ENCODE data around the gene OPN1SW. TPM values are rescaled to one million over a fixed set of nuclear protein-coding genes. Genes with fewer than 3 reads are reported as not detected.

The OPN1SW gene
- total RNA-seq, 2 experiments from 2014 or later: not detected

DNA sequence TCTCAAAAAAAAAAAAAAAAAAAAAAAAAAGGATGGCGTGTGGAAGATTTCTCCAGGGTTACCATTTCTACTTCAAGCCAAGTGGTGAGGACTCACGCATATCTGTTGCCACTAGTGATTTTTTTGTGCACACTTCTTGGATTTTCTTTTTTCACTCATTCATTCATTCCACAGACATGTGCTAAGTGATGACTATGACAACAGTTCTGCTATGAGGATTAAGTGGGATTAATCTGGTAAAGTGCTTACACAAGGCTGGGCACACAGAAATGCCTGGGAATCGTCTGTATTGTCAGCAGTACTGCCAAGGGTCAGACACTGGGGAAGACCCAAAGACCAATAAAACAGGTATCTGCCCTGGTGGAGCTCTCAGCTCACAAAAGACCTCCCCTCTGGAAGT lies 6.3 kb upstream of the OPN1SW start:
- H3K27me3 Mint-ChIP-seq: no peaks in the 10 kb centered on the region

DNA sequence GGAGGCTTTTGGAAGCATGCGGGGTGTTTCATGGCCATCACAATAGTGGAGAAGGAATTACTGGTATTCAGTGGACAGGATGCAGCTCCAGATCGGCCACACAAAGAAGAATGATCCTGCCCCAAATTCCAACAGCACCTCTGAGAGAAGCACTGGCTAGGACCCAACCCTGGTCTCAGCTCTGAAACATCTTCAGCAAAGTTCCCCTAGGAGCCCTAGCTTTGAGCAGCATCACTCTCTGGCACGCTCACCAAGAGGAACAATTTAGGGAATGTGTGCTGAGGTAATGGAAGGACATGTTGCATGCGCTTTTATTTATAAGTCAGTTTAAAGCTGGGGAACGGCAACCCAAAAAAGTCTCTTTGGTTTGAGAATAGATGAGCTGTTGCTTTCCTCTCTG lies 5.5 kb upstream of the OPN1SW start:
- CTCF ChIA-PET: interaction anchor here (0.6 to 1.5 kb wide), 3 partner anchors 14 to 30 kb away, joined by 3 read pairs; no protein-coding TSS in a partner anchor
- intact Hi-C loops (cut with DNase I, micrococcal nuclease): no loop called here
- Mint-ChIP-seq H3K27ac (no peak overlapping the region), H3K36me3 (ENCODE audit: low read depth) (no peaks in the 10 kb centered on the region), H3K27me3 (no peaks in the 10 kb centered on the region), H3K4me1 (ENCODE audit: low read depth) (no peaks in the 10 kb centered on the region), H3K9me3 (peaks cover 7% of the 10 kb centered on the region), H3K4me3 (no peak overlapping the region)
- ATAC-seq (ENCODE audit: poor library complexity): no peak
- no peaks in the 10 kb centered on the region for H3K36me3 ChIP-seq (ENCODE audit: insufficient read depth, low read length)
- H3K4me3 ChIP-seq (ENCODE audit: low read length): no peak overlapping the region
- no peak overlapping the region for H3K27ac ChIP-seq (ENCODE audit: low read depth in 1 of 2, low read length in 2 of 2)
- POLR2A ChIA-PET: no interaction called here
- no peaks in the 10 kb centered on the region for H3K27me3 ChIP-seq (ENCODE audit: control insufficient read depth in 1 of 2, insufficient read depth in 2 of 2, low read length in 2 of 2)
- H3K4me1 ChIP-seq (ENCODE audit: insufficient read depth, low read length): no peaks in the 10 kb centered on the region
- no peak for DNase-seq
- H3K9me3 ChIP-seq (ENCODE audit: control insufficient read depth in 1 of 2, insufficient read depth in 1 of 2, low read length in 2 of 2): peaks cover 11 to 16% of the 10 kb centered on the region in 2 experiments
- TF ChIP-seq, protein P1, sequence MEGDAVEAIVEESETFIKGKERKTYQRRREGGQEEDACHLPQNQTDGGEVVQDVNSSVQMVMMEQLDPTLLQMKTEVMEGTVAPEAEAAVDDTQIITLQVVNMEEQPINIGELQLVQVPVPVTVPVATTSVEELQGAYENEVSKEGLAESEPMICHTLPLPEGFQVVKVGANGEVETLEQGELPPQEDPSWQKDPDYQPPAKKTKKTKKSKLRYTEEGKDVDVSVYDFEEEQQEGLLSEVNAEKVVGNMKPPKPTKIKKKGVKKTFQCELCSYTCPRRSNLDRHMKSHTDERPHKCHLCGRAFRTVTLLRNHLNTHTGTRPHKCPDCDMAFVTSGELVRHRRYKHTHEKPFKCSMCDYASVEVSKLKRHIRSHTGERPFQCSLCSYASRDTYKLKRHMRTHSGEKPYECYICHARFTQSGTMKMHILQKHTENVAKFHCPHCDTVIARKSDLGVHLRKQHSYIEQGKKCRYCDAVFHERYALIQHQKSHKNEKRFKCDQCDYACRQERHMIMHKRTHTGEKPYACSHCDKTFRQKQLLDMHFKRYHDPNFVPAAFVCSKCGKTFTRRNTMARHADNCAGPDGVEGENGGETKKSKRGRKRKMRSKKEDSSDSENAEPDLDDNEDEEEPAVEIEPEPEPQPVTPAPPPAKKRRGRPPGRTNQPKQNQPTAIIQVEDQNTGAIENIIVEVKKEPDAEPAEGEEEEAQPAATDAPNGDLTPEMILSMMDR (IDR thresholded peaks at IDR 0.05): no peak

More for the DNA sequence above, 6.3 kb upstream of the OPN1SW start:
- no peak for DNase-seq
- H3K9me3 ChIP-seq (ENCODE audit: control insufficient read depth in 1 of 2, insufficient read depth in 1 of 2, low read length in 2 of 2): peaks cover 10 to 11% of the 10 kb centered on the region in 2 experiments
- peaks cover 4% of the 10 kb centered on the region for H3K9me3 Mint-ChIP-seq
- no peaks in the 10 kb centered on the region for H3K36me3 Mint-ChIP-seq (ENCODE audit: low read depth)
- no peak overlapping the region for H3K27ac Mint-ChIP-seq
- no peaks in the 10 kb centered on the region for H3K27me3 ChIP-seq (ENCODE audit: control insufficient read depth in 1 of 2, insufficient read depth in 2 of 2, low read length in 2 of 2)
- TF ChIP-seq, protein P1 (IDR thresholded peaks at IDR 0.05): no peak
- intact Hi-C loops (cut with DNase I, micrococcal nuclease): no loop called here
- H3K4me1 ChIP-seq (ENCODE audit: insufficient read depth, low read length): no peaks in the 10 kb centered on the region
- ChIA-PET CTCF (interaction anchor here (0.7 kb wide), 1 partner anchor 25 kb away, joined by 3 read pairs; no protein-coding TSS in a partner anchor), POLR2A (no interaction called here)
- H3K27ac ChIP-seq (ENCODE audit: low read depth in 1 of 2, low read length in 2 of 2): no peak overlapping the region
- no peak overlapping the region for H3K4me3 Mint-ChIP-seq
- H3K4me3 ChIP-seq (ENCODE audit: low read length): no peak overlapping the region
- no peaks in the 10 kb centered on the region for H3K36me3 ChIP-seq (ENCODE audit: insufficient read depth, low read length)
- no peaks in the 10 kb centered on the region for H3K4me1 Mint-ChIP-seq (ENCODE audit: low read depth)
- ATAC-seq (ENCODE audit: poor library complexity): no peak

DNA sequence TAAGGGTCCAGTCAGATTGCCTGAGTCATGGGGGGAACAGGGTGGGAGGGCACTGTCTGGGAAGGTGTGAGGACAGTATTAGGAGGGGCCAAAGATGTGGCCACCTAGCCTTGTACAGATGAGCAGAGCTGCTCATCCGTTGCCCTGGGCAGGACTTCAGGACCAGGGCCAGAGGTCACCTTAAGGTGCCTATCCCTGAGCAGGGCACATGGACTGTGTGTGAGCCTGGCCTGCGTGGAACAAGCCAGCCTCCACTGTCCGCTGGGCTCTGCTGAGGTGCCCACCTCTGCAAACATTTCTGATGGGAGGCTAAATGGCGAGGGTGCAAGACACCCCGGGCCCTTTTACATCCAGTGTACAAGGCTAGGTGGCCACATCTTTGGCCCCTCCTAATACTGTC lies 3.4 kb upstream of the OPN1SW start:
- H3K36me3 Mint-ChIP-seq (ENCODE audit: low read depth): peaks cover 11% of the 10 kb centered on the region
- H3K27me3 ChIP-seq (ENCODE audit: control insufficient read depth in 1 of 2, insufficient read depth in 2 of 2, low read length in 2 of 2): no peaks in the 10 kb centered on the region
- no peaks in the 10 kb centered on the region for H3K4me1 Mint-ChIP-seq (ENCODE audit: low read depth)
- peaks cover 11 to 16% of the 10 kb centered on the region in 2 experiments for H3K9me3 ChIP-seq (ENCODE audit: control insufficient read depth in 1 of 2, insufficient read depth in 1 of 2, low read length in 2 of 2)
- TF ChIP-seq, protein P1 (IDR thresholded peaks at IDR 0.05): no peak
- no peaks in the 10 kb centered on the region for H3K4me1 ChIP-seq (ENCODE audit: insufficient read depth, low read length)
- H3K36me3 ChIP-seq (ENCODE audit: insufficient read depth, low read length): no peaks in the 10 kb centered on the region
- no peak overlapping the region for H3K27ac Mint-ChIP-seq
- H3K4me3 ChIP-seq (ENCODE audit: low read length): no peak overlapping the region
- ATAC-seq (ENCODE audit: poor library complexity) (no peak), DNase-seq (no peak)
- no peaks in the 10 kb centered on the region for H3K27me3 Mint-ChIP-seq
- ChIA-PET CTCF (no interaction called here), POLR2A (no interaction called here)
- no peak overlapping the region for H3K27ac ChIP-seq (ENCODE audit: low read depth in 1 of 2, low read length in 2 of 2)
- H3K9me3 Mint-ChIP-seq: peaks cover 7% of the 10 kb centered on the region
- H3K4me3 Mint-ChIP-seq: no peak overlapping the region
- intact Hi-C loops (cut with DNase I, micrococcal nuclease): no loop called here

Data from CD4-positive, alpha-beta T cell (primary cell).